Body of pancreas (tissue), 4 donors: ENCODE results near the gene ZNF263.

Experiments used
- POLR2A ChIP-seq, 3 donors: fragments of 450-650 bp; IDR thresholded peaks; one replicate each; pipeline ENCODE4 v1.6.1; 2016; ENCODE audit warnings: antibody characterized with exemption in 3 of 3, mild to moderate bottlenecking in 2 of 3
- TF ChIP-seq, protein P1 (sequence below), 7 experiments: fragments of 450-650 bp in 4 of 7; fragments of 200-600 bp in 3 of 7; sonication (generic) in 3 of 7; IDR thresholded peaks; one replicate each; pipeline ENCODE4 v1.5.1; 2016 to 2019; ENCODE audit warnings: antibody characterized with exemption in 7 of 7

GRCh38 chr16:3235856-3236669, 47.2 kb upstream of the ZNF263 start:
- TF ChIP-seq, protein P1, sequence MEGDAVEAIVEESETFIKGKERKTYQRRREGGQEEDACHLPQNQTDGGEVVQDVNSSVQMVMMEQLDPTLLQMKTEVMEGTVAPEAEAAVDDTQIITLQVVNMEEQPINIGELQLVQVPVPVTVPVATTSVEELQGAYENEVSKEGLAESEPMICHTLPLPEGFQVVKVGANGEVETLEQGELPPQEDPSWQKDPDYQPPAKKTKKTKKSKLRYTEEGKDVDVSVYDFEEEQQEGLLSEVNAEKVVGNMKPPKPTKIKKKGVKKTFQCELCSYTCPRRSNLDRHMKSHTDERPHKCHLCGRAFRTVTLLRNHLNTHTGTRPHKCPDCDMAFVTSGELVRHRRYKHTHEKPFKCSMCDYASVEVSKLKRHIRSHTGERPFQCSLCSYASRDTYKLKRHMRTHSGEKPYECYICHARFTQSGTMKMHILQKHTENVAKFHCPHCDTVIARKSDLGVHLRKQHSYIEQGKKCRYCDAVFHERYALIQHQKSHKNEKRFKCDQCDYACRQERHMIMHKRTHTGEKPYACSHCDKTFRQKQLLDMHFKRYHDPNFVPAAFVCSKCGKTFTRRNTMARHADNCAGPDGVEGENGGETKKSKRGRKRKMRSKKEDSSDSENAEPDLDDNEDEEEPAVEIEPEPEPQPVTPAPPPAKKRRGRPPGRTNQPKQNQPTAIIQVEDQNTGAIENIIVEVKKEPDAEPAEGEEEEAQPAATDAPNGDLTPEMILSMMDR (IDR thresholded peaks at IDR 0.05): no peak
- TF ChIP-seq POLR2A (IDR thresholded peaks at IDR 0.05): no peak
